OCI-LY3 (cell line): ENCODE results near the gene PARD3.

ENCODE experiments used
- CTCF ChIP-seq: fragments of 200-600, 300-600 bp; sonication (generic); IDR thresholded peaks from 2 replicates; pipeline ENCODE4 v1.5.1; 2014; ENCODE audit warnings: antibody characterized with exemption, low read length, low read depth
- EZH2phosphoT487 ChIP-seq: fragments of 200-600 bp; shearing (Covaris generic); IDR thresholded peaks from 2 replicates; pipeline ENCODE4 v1.6.1; 2018; ENCODE audit warnings: antibody characterized with exemption, mixed run types, low read depth

- TF ChIP-seq CTCF: no peak
- no peak for TF ChIP-seq EZH2phosphoT487
Observed at GRCh38 chr10:34759161-34759836, 55.8 kb downstream of the PARD3 start.
